ENCODE measurements around the gene VPS8.

The VPS8 gene

GRCh38 chr3:184801241-184801785 lies 10.7 kb upstream of the VPS8 start:
- TF ChIP-seq ARNTL (CRISPR knock-in tag; IDR thresholded peaks at IDR 0.05; ENCODE audit: borderline replicate concordance, low read depth) (no peak), RARB (CRISPR knock-in tag; IDR thresholded peaks at IDR 0.05) (no peak), ZFP3 (CRISPR knock-in tag; IDR thresholded peaks at IDR 0.05) (no peak), TOX (CRISPR knock-in tag; IDR thresholded peaks at IDR 0.05; ENCODE audit: borderline replicate concordance) (no peak), PATZ1 (CRISPR knock-in tag; IDR thresholded peaks at IDR 0.05; ENCODE audit: borderline replicate concordance) (no peak), ZC3H10 (CRISPR knock-in tag; IDR thresholded peaks at IDR 0.05) (no peak), ZNF8 (CRISPR knock-in tag; IDR thresholded peaks at IDR 0.05) (no peak)
- ATAC-seq, result no peak

GRCh38 chr3:184802150-184802549 lies 9.8 kb upstream of the VPS8 start:
- ATAC-seq, result no peak
- no peak for TF ChIP-seq OSR1 (CRISPR knock-in tag; IDR thresholded peaks at IDR 0.05)

GRCh38 chr3:184804801-184805200 lies 7.2 kb upstream of the VPS8 start:
- ATAC-seq, result no peak
- TF ChIP-seq PPARA (CRISPR knock-in tag; IDR thresholded peaks at IDR 0.05; ENCODE audit: borderline replicate concordance), result no peak
- no peak for TF ChIP-seq PATZ1 (CRISPR knock-in tag; IDR thresholded peaks at IDR 0.05; ENCODE audit: borderline replicate concordance)

GRCh38 chr3:184805351-184806038 lies 6.5 kb upstream of the VPS8 start:
- ATAC-seq, result no peak
- no peak for TF ChIP-seq ISL1 (CRISPR knock-in tag; IDR thresholded peaks at IDR 0.05)
- TF ChIP-seq ZNF565 (CRISPR knock-in tag; conservative IDR thresholded peaks at IDR 0.05; ENCODE audit: low read depth), result no peak

GRCh38 chr3:184806567-184807271 lies 5.2 kb upstream of the VPS8 start:
- no peak for TF ChIP-seq CREB5 (CRISPR knock-in tag; IDR thresholded peaks at IDR 0.05; ENCODE audit: low read depth)
- TF ChIP-seq CSRNP3 (CRISPR knock-in tag; IDR thresholded peaks at IDR 0.05), result no peak
- no peak for TF ChIP-seq GLIS3 (CRISPR knock-in tag; IDR thresholded peaks at IDR 0.05)
- no peak for TF ChIP-seq RARB (CRISPR knock-in tag; IDR thresholded peaks at IDR 0.05)
- no peak for TF ChIP-seq ESRRG (CRISPR knock-in tag; IDR thresholded peaks at IDR 0.05)
- no peak for TF ChIP-seq ISL1 (CRISPR knock-in tag; IDR thresholded peaks at IDR 0.05)
- TF ChIP-seq ZFP30 (CRISPR knock-in tag; IDR thresholded peaks at IDR 0.05), result no peak
- no peak for TF ChIP-seq PATZ1 (CRISPR knock-in tag; IDR thresholded peaks at IDR 0.05; ENCODE audit: borderline replicate concordance)
- no peak for TF ChIP-seq ZFP3 (CRISPR knock-in tag; IDR thresholded peaks at IDR 0.05)
- ATAC-seq, result no peak
